ENCODE measurements around the gene PADI4.
A peak's percentile ranks its signal among the peaks of the same experiment; 100 is the strongest.
"Not testable (repeated sequence)": the region's sequence is repeated elsewhere in the genome, so short reads cannot be mapped to it uniquely, and the experiment has no call there.

The PADI4 gene

GRCh38 chr1:17345506-17345905 is 37.5 kb downstream of the PADI4 start:
- H3K4me1 Mint-ChIP-seq; ATAC-seq; H3K27ac Mint-ChIP-seq; H3K27me3 Mint-ChIP-seq; DNase-seq; H3K4me3 Mint-ChIP-seq; H3K36me3 Mint-ChIP-seq (ENCODE audit: low read depth); H3K9me3 Mint-ChIP-seq: not testable (repeated sequence)

GRCh38 chr1:17346046-17346789 is 38.2 kb downstream of the PADI4 start:
- no peak for ATAC-seq

DNA sequence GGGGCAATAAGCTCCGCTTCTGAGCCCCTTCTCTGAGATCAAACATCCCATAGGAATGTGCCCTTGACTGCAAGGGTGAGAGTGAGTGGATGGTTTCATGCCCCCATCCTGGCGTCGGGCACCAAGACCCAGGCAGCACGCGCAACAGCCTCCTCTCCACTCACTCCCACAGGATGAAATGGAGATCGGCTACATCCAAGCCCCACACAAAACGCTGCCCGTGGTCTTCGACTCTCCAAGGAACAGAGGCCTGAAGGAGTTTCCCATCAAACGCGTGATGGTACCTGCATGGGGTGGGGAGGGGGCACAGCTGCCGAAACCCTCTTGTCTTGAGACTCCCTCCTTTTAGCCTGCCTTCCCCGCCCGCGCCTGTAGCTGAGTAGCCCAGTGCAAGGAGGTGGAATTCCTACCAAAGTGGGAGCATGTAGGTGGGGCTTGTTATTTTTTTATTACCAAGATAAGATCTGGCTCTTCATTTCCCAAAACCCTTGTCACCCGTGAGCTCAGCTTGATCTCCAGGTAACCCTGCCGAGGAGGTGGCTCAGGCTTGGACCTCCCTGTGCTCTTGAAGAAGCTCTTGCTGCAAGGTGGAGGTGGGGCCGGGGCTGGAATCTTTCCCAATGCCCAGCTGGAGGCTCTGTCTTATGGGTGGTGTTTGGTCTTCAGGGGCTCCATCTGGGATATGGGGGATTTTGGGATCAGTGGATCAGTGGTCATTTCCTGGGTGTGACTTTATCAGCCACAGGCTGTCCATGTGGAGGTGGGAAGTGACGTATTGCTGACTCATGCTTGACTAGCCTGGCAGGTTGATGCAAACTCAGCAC is 40.0 kb downstream of the PADI4 start:
- no peak for DNase-seq
- H3K4me1 Mint-ChIP-seq: peaks cover 8% of the 10 kb centered on the region
- H3K27me3 Mint-ChIP-seq: no peaks in the 10 kb centered on the region
- H3K27ac Mint-ChIP-seq: no peak overlapping the region
- H3K9me3 Mint-ChIP-seq: peaks cover 5% of the 10 kb centered on the region
- H3K36me3 Mint-ChIP-seq (ENCODE audit: low read depth): no peaks in the 10 kb centered on the region
- ATAC-seq: no peak
- H3K4me3 Mint-ChIP-seq: no peak overlapping the region

More at GRCh38 chr1:17346046-17346789, 38.2 kb downstream of the PADI4 start:
- H3K36me3 Mint-ChIP-seq (ENCODE audit: low read depth): no peaks in the 10 kb centered on the region
- no peak overlapping the region for H3K4me3 Mint-ChIP-seq
- H3K4me1 Mint-ChIP-seq: peaks cover 8% of the 10 kb centered on the region
- peaks cover 5% of the 10 kb centered on the region for H3K9me3 Mint-ChIP-seq
- DNase-seq: no peak
- H3K27ac Mint-ChIP-seq: no peak overlapping the region
- H3K27me3 Mint-ChIP-seq: peaks cover 3% of the 10 kb centered on the region

DNA sequence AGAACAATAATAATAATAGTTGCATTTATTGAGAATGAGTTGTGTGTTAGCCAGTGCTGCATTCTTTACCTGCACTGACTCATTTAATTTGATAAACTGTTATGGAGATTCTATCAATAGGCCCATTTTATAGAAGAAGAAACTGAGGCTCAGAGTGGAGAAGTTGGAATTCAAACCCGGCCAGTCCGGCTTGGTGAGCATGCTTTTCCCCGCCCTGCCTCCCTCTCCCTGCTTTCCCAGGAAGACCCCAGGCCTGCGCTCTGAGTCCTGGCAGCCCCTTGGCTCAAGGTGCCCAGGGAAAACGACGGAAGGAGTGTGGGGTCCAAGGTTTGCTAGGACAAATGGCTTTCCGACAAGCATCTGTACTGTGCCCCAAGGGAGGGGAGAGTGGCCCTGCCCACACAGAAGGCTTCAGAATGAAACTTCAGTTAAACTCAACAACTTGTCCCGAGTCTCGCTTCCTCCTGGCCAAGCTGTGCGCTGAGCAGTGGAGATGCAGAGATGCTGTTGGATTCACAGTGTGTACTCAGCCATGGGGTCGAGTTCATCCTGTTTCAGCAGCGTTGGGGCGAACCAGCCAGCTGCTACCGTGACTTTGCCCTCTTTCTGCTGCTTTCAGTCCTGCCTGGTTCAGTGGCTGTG is 40.7 kb downstream of the PADI4 start:
- H3K4me1 Mint-ChIP-seq: peaks cover 8% of the 10 kb centered on the region
- no peak for ATAC-seq
- peaks cover 3% of the 10 kb centered on the region for H3K9me3 Mint-ChIP-seq
- no peak overlapping the region for H3K4me3 Mint-ChIP-seq
- no peaks in the 10 kb centered on the region for H3K36me3 Mint-ChIP-seq (ENCODE audit: low read depth)
- DNase-seq: no peak
- H3K27me3 Mint-ChIP-seq: no peaks in the 10 kb centered on the region
- no peak overlapping the region for H3K27ac Mint-ChIP-seq

DNA sequence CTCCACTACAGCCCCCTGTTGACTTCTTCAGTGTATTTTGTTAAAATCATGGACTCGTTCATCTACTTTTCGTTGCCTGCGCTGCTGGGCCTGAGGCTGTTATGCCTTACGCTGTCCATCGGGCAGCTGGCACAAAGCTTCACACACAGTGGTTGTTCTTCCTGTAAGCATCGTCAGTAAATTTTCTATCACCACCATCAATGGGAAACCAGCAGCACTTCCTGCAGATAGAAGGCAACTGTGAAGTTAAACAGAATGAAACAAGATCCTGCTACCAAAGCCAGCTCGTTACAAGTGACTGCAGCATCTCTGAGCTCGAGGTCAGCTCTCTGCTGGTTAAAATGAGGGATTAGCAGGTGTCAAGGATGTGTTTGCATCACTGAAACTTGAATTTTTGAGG is 42.1 kb downstream of the PADI4 start:
- no peaks in the 10 kb centered on the region for H3K27me3 Mint-ChIP-seq
- H3K9me3 Mint-ChIP-seq: no peaks in the 10 kb centered on the region
- H3K4me1 Mint-ChIP-seq: peaks cover 8% of the 10 kb centered on the region
- H3K36me3 Mint-ChIP-seq (ENCODE audit: low read depth): no peaks in the 10 kb centered on the region
- no peak overlapping the region for H3K4me3 Mint-ChIP-seq
- H3K27ac Mint-ChIP-seq: peak overlapping the region; percentile 7
- ATAC-seq: no peak
- DNase-seq: no peak

GRCh38 chr1:17350928-17351446 is 43.0 kb downstream of the PADI4 start:
- Mint-ChIP-seq H3K36me3 (ENCODE audit: low read depth) (no peaks in the 10 kb centered on the region), H3K4me3 (no peak overlapping the region), H3K27ac (no peak overlapping the region), H3K4me1 (peaks cover 12% of the 10 kb centered on the region), H3K27me3 (no peaks in the 10 kb centered on the region), H3K9me3 (no peaks in the 10 kb centered on the region)
- no peak for DNase-seq
- no peak for ATAC-seq

DNA sequence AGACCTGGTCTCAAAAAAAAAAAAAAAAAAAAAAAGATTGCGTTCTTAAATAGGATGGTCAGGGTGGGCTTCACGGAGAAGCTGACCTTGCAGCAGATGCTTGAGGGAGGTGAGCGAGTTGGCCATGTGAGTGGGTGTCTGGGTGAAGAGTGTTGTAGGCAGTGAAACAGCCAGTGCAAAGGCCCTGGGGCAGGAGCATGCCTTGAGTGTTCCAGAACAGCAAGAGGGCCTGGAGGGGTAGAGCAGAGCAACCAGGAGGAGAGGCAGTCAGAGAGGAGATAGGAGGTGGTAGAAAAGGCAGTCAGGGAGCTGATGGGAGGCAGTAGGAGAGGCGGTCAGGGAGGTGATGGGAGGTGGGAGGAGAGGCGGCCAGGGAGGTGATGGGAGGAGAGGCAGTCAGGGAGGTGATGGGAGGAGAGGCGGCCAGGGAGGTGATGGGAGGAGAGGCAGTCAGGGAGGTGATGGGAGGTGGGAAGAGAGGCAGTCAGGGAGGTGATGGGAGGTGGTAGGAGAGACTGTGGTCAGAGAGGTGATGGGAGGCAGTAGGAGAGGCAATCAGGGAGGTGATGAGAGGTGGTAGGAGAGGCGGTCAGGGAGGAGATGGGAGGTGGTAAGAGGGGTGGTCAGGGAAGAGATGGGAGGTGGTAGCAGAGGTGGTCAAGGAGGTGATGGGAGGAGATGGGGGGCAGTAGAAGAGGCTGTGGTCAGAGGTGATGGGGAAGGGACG is 43.8 kb downstream of the PADI4 start:
- Mint-ChIP-seq H3K36me3 (ENCODE audit: low read depth) (no peaks in the 10 kb centered on the region), H3K4me1 (peaks cover 20% of the 10 kb centered on the region), H3K27ac (no peak overlapping the region), H3K4me3 (no peak overlapping the region), H3K9me3 (no peaks in the 10 kb centered on the region), H3K27me3 (no peaks in the 10 kb centered on the region)
- DNase-seq: no peak
- ATAC-seq: no peak

GRCh38 chr1:17352419-17352909 is 44.5 kb downstream of the PADI4 start:
- no peak overlapping the region for H3K4me3 Mint-ChIP-seq
- no peaks in the 10 kb centered on the region for H3K36me3 Mint-ChIP-seq (ENCODE audit: low read depth)
- no peaks in the 10 kb centered on the region for H3K9me3 Mint-ChIP-seq
- no peaks in the 10 kb centered on the region for H3K27me3 Mint-ChIP-seq
- H3K27ac Mint-ChIP-seq: no peak overlapping the region
- ATAC-seq (no peak), DNase-seq (no peak)
- peaks cover 21% of the 10 kb centered on the region for H3K4me1 Mint-ChIP-seq

DNA sequence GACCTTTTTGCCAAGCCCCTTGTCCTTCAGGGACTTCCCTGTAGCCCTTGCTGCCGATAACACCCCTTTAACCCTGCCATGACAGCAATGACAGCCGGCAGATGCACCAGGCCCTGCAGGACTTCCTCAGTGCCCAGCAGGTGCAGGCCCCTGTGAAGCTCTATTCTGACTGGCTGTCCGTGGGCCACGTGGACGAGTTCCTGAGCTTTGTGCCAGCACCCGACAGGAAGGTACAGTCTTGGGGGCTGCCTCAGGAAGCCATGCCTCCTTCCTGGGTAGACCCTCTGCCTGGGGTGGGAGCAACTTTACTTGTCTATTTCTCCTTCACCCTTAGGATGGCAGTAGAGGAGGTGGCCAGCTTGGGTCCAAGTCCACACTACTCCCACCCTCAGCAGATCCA is 47.9 kb downstream of the PADI4 start:
- DNase-seq: peak; percentile 40
- H3K36me3 Mint-ChIP-seq (ENCODE audit: low read depth): no peaks in the 10 kb centered on the region
- peak overlapping the region; percentile 64 for H3K27ac Mint-ChIP-seq
- peak; percentile 88 for ATAC-seq
- no peaks in the 10 kb centered on the region for H3K9me3 Mint-ChIP-seq
- no peaks in the 10 kb centered on the region for H3K27me3 Mint-ChIP-seq
- peak overlapping the region; percentile 66 for H3K4me3 Mint-ChIP-seq
- H3K4me1 Mint-ChIP-seq: peaks cover 13% of the 10 kb centered on the region

- H3K27me3 Mint-ChIP-seq: no peaks in the 10 kb centered on the region
- H3K9me3 Mint-ChIP-seq: no peaks in the 10 kb centered on the region
- peak; percentile 20 for ATAC-seq
- peaks cover 13% of the 10 kb centered on the region for H3K4me1 Mint-ChIP-seq
- H3K27ac Mint-ChIP-seq: peak overlapping the region; percentile 64
- H3K4me3 Mint-ChIP-seq: peak overlapping the region; percentile 66
- H3K36me3 Mint-ChIP-seq (ENCODE audit: low read depth): no peaks in the 10 kb centered on the region
- peak; percentile 39 for DNase-seq
These were observed 48.5 kb downstream of the PADI4 start for GRCh38 chr1:17356387-17357026.

- H3K4me3 Mint-ChIP-seq: no peak overlapping the region
- no peaks in the 10 kb centered on the region for H3K9me3 Mint-ChIP-seq
- ATAC-seq (no peak), DNase-seq (no peak)
- H3K36me3 Mint-ChIP-seq (ENCODE audit: low read depth): no peaks in the 10 kb centered on the region
- H3K27me3 Mint-ChIP-seq: no peaks in the 10 kb centered on the region
- peaks cover 13% of the 10 kb centered on the region for H3K4me1 Mint-ChIP-seq
- no peak overlapping the region for H3K27ac Mint-ChIP-seq
These were observed 50.6 kb downstream of the PADI4 start for GRCh38 chr1:17358557-17358956.

GRCh38 chr1:17359031-17359430 is 51.0 kb downstream of the PADI4 start:
- Mint-ChIP-seq H3K9me3 (no peaks in the 10 kb centered on the region), H3K27me3 (no peaks in the 10 kb centered on the region), H3K4me1 (peaks cover 13% of the 10 kb centered on the region), H3K36me3 (ENCODE audit: low read depth) (no peaks in the 10 kb centered on the region), H3K27ac (no peak overlapping the region), H3K4me3 (no peak overlapping the region)
- ATAC-seq (no peak), DNase-seq (no peak)

- H3K4me1 Mint-ChIP-seq: peaks cover 13% of the 10 kb centered on the region
- no peaks in the 10 kb centered on the region for H3K9me3 Mint-ChIP-seq
- H3K36me3 Mint-ChIP-seq (ENCODE audit: low read depth): no peaks in the 10 kb centered on the region
- H3K4me3 Mint-ChIP-seq: no peak overlapping the region
- no peaks in the 10 kb centered on the region for H3K27me3 Mint-ChIP-seq
- no peak for ATAC-seq
- H3K27ac Mint-ChIP-seq: no peak overlapping the region
- no peak for DNase-seq
These were observed 51.8 kb downstream of the PADI4 start for GRCh38 chr1:17359808-17360207.

All from activated naive CD8-positive, alpha-beta T cell treated with anti-CD3 and anti-CD28 coated beads, Interleukin-2, amount 50 U/mL, for 24 hours (primary cell).